GM18867 (cell line): ENCODE measurements around the gene TIGD1.
"Not testable (repeated sequence)": the region's sequence is repeated elsewhere in the genome, so short reads cannot be mapped to it uniquely, and the experiment has no call there.

Experiments
- ATAC-seq: cut with Tn5 transposase; IDR thresholded peaks from one replicate; pipeline ENCODE4 v1.9.1; 2021; ENCODE audit warnings: mild to moderate bottlenecking, moderate library complexity; ENCODE audit not compliant: unreplicated experiment

The TIGD1 gene

GRCh38 chr2:232540441-232541041 lies 9.8 kb downstream of the TIGD1 start:
- ATAC-seq = no peak

- ATAC-seq = no peak
These were observed 10.8 kb downstream of the TIGD1 start, which contains the start of gene CHRNG for GRCh38 chr2:232539298-232540231. Gene CHRNG, plus strand, starts transcription at chr2:232539692. Its CDS starts 56 bp downstream, at chr2:232539748.

GRCh38 chr2:232538671-232539070 lies 11.7 kb downstream of the TIGD1 start:
- ATAC-seq = no peak

GRCh38 chr2:232537499-232537898 lies 12.9 kb downstream of the TIGD1 start:
- ATAC-seq = no peak

- ATAC-seq = no peak
These were observed 13.3 kb downstream of the TIGD1 start for GRCh38 chr2:232537079-232537478.

GRCh38 chr2:232535761-232536530 lies 14.4 kb downstream of the TIGD1 start:
- ATAC-seq = no peak

- no peak for ATAC-seq
These were observed 15.3 kb downstream of the TIGD1 start for GRCh38 chr2:232534940-232535651.

- ATAC-seq = no peak
These were observed 16.2 kb downstream of the TIGD1 start for GRCh38 chr2:232533944-232534710.

GRCh38 chr2:232532821-232533220 lies 17.5 kb downstream of the TIGD1 start:
- ATAC-seq = not testable (repeated sequence)

GRCh38 chr2:232532419-232532818 lies 17.9 kb downstream of the TIGD1 start:
- no peak for ATAC-seq

- no peak for ATAC-seq
These were observed 19.6 kb downstream of the TIGD1 start for GRCh38 chr2:232530626-232531260.

- ATAC-seq = no peak
These were observed 20.4 kb downstream of the TIGD1 start for GRCh38 chr2:232529806-232530547.

GRCh38 chr2:232528746-232529460 lies 21.5 kb downstream of the TIGD1 start:
- ATAC-seq = no peak

- ATAC-seq = no peak
These were observed 22.4 kb downstream of the TIGD1 start for GRCh38 chr2:232527905-232528470.

- no peak for ATAC-seq
These were observed 23.9 kb downstream of the TIGD1 start for GRCh38 chr2:232526372-232526941.

GRCh38 chr2:232525791-232526371 lies 24.5 kb downstream of the TIGD1 start, which contains the start of gene CHRND:
Gene CHRND, plus strand, starts transcription at chr2:232526160. Its CDS starts 56 bp downstream, at chr2:232526216.
- ATAC-seq = no peak

GRCh38 chr2:232525199-232525598 lies 25.2 kb downstream of the TIGD1 start:
- no peak for ATAC-seq
